MM.1S (cell line): ENCODE measurements around the gene HPS4.
"Not testable (repeated sequence)": the region's sequence is repeated elsewhere in the genome, so short reads cannot be mapped to it uniquely, and the experiment has no call there.

Experiments
- EZH2 ChIP-seq: fragments of 300-600 bp; sonication (generic); optimal IDR thresholded peaks from 2 replicates; pipeline ENCODE3; 2017; ENCODE audit warnings: low read depth, mild to moderate bottlenecking, antibody characterized with exemption, low read length, mixed read lengths
- EZH2phosphoT487 ChIP-seq: fragments of 300-600 bp; sonication (generic); IDR thresholded peaks from 2 replicates; pipeline ENCODE4 v1.6.1; 2018; ENCODE audit warnings: antibody characterized with exemption, low read length
- TF ChIP-seq, protein P1 (sequence below): fragments of 300-600 bp; sonication (generic); IDR thresholded peaks from 2 replicates; pipeline ENCODE4 v1.5.1; 2016; ENCODE audit warnings: antibody characterized with exemption, low read length, mixed read lengths

GRCh38 chr22:26438776-26439175 is 44.8 kb downstream of the HPS4 start:
- TF ChIP-seq, protein P1, sequence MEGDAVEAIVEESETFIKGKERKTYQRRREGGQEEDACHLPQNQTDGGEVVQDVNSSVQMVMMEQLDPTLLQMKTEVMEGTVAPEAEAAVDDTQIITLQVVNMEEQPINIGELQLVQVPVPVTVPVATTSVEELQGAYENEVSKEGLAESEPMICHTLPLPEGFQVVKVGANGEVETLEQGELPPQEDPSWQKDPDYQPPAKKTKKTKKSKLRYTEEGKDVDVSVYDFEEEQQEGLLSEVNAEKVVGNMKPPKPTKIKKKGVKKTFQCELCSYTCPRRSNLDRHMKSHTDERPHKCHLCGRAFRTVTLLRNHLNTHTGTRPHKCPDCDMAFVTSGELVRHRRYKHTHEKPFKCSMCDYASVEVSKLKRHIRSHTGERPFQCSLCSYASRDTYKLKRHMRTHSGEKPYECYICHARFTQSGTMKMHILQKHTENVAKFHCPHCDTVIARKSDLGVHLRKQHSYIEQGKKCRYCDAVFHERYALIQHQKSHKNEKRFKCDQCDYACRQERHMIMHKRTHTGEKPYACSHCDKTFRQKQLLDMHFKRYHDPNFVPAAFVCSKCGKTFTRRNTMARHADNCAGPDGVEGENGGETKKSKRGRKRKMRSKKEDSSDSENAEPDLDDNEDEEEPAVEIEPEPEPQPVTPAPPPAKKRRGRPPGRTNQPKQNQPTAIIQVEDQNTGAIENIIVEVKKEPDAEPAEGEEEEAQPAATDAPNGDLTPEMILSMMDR: not testable (repeated sequence)
- not testable (repeated sequence) for TF ChIP-seq EZH2, EZH2phosphoT487
